ENCODE data around the gene IZUMO4. TPM values are rescaled to one million over a fixed set of nuclear protein-coding genes. Genes with fewer than 3 reads are reported as not detected.

Gene IZUMO4
- total RNA-seq, 1 experiment from 2014 or later: 1.5 TPM

DNA sequence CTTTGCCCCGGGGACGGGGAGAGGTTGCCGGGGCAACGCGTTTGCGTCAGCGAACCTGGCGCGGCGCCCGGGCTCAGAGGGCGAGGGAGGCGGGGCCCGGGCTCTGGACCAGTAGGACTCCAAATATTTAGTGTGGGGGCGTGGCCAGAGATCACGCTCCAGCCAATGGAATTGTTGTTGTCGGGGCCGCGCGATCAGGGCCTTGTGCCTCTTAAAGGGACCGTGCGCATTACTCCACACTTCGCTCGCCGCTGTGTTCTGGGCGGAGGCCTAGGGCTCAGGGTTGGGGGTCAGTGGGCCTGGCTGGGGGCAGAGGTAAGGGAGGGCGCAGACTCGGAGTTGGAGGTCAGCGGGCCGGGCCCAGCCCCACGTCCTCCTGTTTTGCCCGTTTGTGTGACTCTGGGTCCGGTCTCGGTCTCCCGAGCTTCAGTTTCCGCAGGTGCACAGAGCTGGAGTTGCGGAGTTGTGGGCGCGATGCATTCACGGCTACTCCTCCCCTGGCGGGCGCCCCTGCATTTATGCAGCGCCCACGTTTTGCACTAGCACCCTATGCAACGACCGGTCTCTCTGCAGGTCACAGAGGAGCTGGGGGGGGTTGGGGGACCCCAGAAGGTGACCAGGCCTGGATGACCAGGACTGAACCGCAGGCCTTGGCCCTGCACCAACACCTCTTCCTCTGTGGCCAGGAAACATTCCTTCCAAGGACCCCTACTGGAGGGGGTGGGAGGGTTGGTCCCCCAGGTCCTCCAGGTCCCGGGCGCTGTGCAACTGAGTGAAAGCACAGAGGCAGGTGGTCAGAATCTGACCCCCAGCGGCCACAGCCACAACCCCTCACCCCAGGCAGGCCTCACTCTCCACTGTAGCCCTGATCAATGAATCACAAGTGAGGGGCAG lies 35.0 kb upstream of the IZUMO4 start:
- H3K27me3 ChIP-seq (ENCODE audit: insufficient read depth, low read depth): no peaks in the 10 kb centered on the region
- BruUV-seq (replicated peaks): TSS peak; percentile 64
- peak overlapping the region; percentile 100; the same call in 1 of the 2 replicates for H3K27ac ChIP-seq
- H3K79me2 ChIP-seq (ENCODE audit: low read depth): 0 out of 2 replicates have a peak, but pooled peaks cover 6% of the 10 kb centered on the region
- peaks cover 24% of the 10 kb centered on the region for H3K4me1 ChIP-seq (replicated peaks; ENCODE audit: insufficient read depth)
- no peaks in the 10 kb centered on the region for H3K9me2 ChIP-seq (ENCODE audit: insufficient read depth)
- H3K4me2 ChIP-seq: peak overlapping the region; percentile 85
- H3F3A ChIP-seq (ENCODE audit: insufficient read depth, low read depth): peaks cover 17% of the 10 kb centered on the region; the same call in 1 of the 2 replicates
- no peaks in the 10 kb centered on the region for H3K9me3 ChIP-seq (ENCODE audit: insufficient read depth, low read depth)
- intact Hi-C loops (cut with micrococcal nuclease; ENCODE audit: unreplicated experiment): loop anchor here (2.0 kb wide), 2 partner anchors 33 to 43 kb away; no protein-coding TSS in a partner anchor
- no peaks in the 10 kb centered on the region for H3K36me3 ChIP-seq (ENCODE audit: low read depth)
- TF ChIP-seq, protein P1, sequence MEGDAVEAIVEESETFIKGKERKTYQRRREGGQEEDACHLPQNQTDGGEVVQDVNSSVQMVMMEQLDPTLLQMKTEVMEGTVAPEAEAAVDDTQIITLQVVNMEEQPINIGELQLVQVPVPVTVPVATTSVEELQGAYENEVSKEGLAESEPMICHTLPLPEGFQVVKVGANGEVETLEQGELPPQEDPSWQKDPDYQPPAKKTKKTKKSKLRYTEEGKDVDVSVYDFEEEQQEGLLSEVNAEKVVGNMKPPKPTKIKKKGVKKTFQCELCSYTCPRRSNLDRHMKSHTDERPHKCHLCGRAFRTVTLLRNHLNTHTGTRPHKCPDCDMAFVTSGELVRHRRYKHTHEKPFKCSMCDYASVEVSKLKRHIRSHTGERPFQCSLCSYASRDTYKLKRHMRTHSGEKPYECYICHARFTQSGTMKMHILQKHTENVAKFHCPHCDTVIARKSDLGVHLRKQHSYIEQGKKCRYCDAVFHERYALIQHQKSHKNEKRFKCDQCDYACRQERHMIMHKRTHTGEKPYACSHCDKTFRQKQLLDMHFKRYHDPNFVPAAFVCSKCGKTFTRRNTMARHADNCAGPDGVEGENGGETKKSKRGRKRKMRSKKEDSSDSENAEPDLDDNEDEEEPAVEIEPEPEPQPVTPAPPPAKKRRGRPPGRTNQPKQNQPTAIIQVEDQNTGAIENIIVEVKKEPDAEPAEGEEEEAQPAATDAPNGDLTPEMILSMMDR (conservative IDR thresholded peaks at IDR 0.05): no peak
- no peak for TF ChIP-seq EZH2 (IDR thresholded peaks at IDR 0.05; ENCODE audit: low read depth)
- ChIA-PET CTCF (interaction anchor here (0.6 kb wide), 2 partner anchors 25 to 200 kb away, joined by 3 to 4 read pairs; no protein-coding TSS in a partner anchor), POLR2A (ENCODE audit: unreplicated experiment) (interaction anchor here (0.6 kb wide), 1 partner anchor 157 kb away, joined by 3 read pairs; no protein-coding TSS in a partner anchor)
- no peaks in the 10 kb centered on the region for H4K20me1 ChIP-seq (ENCODE audit: insufficient read depth)
- peak; percentile 85 to 94 for DNase-seq
- H2AFZ ChIP-seq: peak overlapping the region; percentile 88
- peak overlapping the region; percentile 73 for H3K4me3 ChIP-seq

DNA sequence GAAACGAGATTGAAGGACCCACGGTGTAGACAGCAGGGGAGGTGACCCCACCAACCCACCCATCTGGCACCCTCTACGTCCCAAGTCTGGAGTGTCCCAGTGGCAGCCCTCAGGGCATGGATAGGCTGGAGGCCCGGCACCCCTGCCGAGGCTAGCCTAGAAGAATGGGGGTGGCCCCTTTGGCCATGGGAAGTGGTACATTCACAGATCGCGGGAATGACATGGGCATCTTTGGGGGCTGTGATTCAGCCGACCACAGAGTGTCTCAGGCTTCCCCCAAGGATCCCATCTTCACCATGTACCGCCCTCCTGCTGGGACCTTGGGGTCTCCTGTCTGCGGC lies 34.4 kb upstream of the IZUMO4 start:
- H2AFZ ChIP-seq: no peak overlapping the region
- ChIA-PET POLR2A (ENCODE audit: unreplicated experiment) (interaction anchor here (0.6 kb wide), 1 partner anchor 158 kb away, joined by 3 read pairs; no protein-coding TSS in a partner anchor), CTCF (no interaction called here)
- no peaks in the 10 kb centered on the region for H3K36me3 ChIP-seq (ENCODE audit: low read depth)
- H3K79me2 ChIP-seq (ENCODE audit: low read depth): 0 out of 2 replicates have a peak, but pooled peaks cover 6% of the 10 kb centered on the region
- H3F3A ChIP-seq (ENCODE audit: insufficient read depth, low read depth): peaks cover 17% of the 10 kb centered on the region; the same call in 1 of the 2 replicates
- peak overlapping the region; percentile 73 for H3K4me3 ChIP-seq
- no peaks in the 10 kb centered on the region for H4K20me1 ChIP-seq (ENCODE audit: insufficient read depth)
- H3K27ac ChIP-seq: no peak overlapping the region
- no peak for DNase-seq
- no peaks in the 10 kb centered on the region for H3K27me3 ChIP-seq (ENCODE audit: insufficient read depth, low read depth)
- no peaks in the 10 kb centered on the region for H3K9me3 ChIP-seq (ENCODE audit: insufficient read depth, low read depth)
- no peak for TF ChIP-seq EZH2 (IDR thresholded peaks at IDR 0.05; ENCODE audit: low read depth)
- TF ChIP-seq, protein P1 (conservative IDR thresholded peaks at IDR 0.05): no peak
- intact Hi-C loops (cut with micrococcal nuclease; ENCODE audit: unreplicated experiment): no loop called here
- peak overlapping the region; percentile 85 for H3K4me2 ChIP-seq
- peaks cover 22% of the 10 kb centered on the region for H3K4me1 ChIP-seq (replicated peaks; ENCODE audit: insufficient read depth)
- BruUV-seq (replicated peaks): no TSS peak
- H3K9me2 ChIP-seq (ENCODE audit: insufficient read depth): no peaks in the 10 kb centered on the region

DNA sequence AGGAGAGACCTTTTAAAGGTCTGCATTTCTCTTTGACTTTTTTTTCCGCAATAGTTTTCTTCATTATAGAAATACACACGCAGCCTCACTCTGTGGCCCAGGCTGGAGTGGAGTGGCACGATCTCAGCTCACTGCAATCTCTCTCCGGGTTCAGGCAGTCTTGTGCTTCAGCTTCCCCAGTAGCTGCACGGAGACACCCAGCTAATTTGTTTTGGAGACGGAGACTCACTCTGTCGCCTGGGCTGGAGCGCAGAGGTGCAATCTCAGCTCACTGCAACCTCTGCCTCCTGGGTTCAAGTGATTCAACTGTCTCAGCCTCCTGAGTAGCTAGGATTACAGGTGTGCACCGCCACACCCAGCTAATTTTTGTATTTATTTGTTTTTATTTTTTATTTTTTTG lies 33.9 kb upstream of the IZUMO4 start:
- TF ChIP-seq, protein P1 (conservative IDR thresholded peaks at IDR 0.05): no peak
- TF ChIP-seq EZH2 (IDR thresholded peaks at IDR 0.05; ENCODE audit: low read depth): no peak
- no TSS peak for BruUV-seq (replicated peaks)
- H4K20me1 ChIP-seq (ENCODE audit: insufficient read depth): no peaks in the 10 kb centered on the region
- peak overlapping the region; percentile 85 for H3K4me2 ChIP-seq
- ChIA-PET CTCF (no interaction called here), POLR2A (ENCODE audit: unreplicated experiment) (no interaction called here)
- H3F3A ChIP-seq (ENCODE audit: insufficient read depth, low read depth): peaks cover 17% of the 10 kb centered on the region; the same call in 1 of the 2 replicates
- H3K4me3 ChIP-seq: no peak overlapping the region; the same call in 1 of the 2 replicates
- H3K27ac ChIP-seq: no peak overlapping the region
- intact Hi-C loops (cut with micrococcal nuclease; ENCODE audit: unreplicated experiment): no loop called here
- H2AFZ ChIP-seq: no peak overlapping the region
- DNase-seq: no peak
- H3K27me3 ChIP-seq (ENCODE audit: insufficient read depth, low read depth): no peaks in the 10 kb centered on the region
- H3K4me1 ChIP-seq (replicated peaks; ENCODE audit: insufficient read depth): peaks cover 18% of the 10 kb centered on the region
- 0 out of 2 replicates have a peak, but pooled peaks cover 6% of the 10 kb centered on the region for H3K79me2 ChIP-seq (ENCODE audit: low read depth)
- H3K9me2 ChIP-seq (ENCODE audit: insufficient read depth): no peaks in the 10 kb centered on the region
- H3K36me3 ChIP-seq (ENCODE audit: low read depth): no peaks in the 10 kb centered on the region
- no peaks in the 10 kb centered on the region for H3K9me3 ChIP-seq (ENCODE audit: insufficient read depth, low read depth)

Measured in PC-9 (cell line).